GM19025 (cell line): ENCODE data around the gene NSG2.

Experiments
- ATAC-seq: cut with Tn5 transposase; IDR thresholded peaks from one replicate; pipeline ENCODE4 v1.9.1; 2021; ENCODE audit warnings: mild to moderate bottlenecking, low read depth, moderate library complexity; ENCODE audit not compliant: unreplicated experiment

NSG2 gene

GRCh38 chr5:174058433-174059122 is 13.1 kb downstream of the NSG2 start:
- no peak for ATAC-seq

DNA sequence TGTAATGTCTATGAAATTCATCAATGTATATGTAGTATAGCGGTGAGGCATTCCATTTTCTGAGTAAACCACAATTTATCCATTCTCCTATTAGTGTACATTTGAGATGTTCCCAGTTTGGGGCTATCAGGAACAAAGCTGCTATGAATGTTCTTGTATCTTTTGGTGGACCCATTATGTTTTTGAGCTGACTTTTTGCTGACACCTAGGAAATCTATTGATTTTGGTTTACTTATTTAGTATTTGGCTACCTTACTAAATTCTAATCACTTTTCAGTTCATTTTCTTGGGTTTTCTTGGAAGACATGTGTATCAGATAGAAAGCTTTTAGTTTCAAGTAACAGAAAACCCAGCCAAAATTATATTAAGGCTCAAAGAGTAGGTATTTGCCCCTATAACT is 13.7 kb downstream of the NSG2 start:
- no peak for ATAC-seq

- ATAC-seq: no peak
These were observed 17.7 kb downstream of the NSG2 start for GRCh38 chr5:174063082-174063756.

GRCh38 chr5:174064171-174064570 is 18.7 kb downstream of the NSG2 start:
- ATAC-seq: no peak

DNA sequence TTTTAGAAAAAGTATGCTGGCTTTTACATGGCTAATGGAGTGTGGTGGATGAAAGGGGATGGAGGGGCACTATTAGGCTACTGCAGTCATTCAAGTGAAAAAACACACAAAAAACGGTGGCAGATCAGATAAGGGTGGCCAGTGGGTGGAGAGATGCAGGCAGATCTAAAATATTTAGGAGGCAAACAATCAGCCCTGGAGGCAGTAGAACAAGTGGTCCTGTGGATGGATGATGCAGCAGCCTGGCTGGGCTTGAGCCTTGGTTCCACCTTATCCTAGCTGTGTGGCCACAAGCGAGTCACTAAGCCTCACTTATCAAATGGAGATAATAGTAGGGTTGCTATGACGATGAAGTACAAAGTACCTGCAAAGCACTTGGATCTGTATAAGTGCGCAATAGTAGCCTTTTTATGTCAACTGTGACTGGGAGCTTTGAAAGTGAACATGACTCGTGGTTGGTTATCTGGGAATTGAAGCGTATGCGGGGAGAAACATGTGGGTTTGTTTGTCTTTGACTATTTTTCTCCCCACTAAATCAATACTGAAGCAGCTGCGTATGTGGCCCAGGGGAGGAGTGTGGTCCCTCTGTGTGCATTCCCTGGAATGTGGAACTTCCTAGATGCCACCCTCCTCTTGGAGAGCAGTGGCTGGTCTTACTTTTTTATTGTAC is 20.2 kb downstream of the NSG2 start:
- ATAC-seq: no peak

DNA sequence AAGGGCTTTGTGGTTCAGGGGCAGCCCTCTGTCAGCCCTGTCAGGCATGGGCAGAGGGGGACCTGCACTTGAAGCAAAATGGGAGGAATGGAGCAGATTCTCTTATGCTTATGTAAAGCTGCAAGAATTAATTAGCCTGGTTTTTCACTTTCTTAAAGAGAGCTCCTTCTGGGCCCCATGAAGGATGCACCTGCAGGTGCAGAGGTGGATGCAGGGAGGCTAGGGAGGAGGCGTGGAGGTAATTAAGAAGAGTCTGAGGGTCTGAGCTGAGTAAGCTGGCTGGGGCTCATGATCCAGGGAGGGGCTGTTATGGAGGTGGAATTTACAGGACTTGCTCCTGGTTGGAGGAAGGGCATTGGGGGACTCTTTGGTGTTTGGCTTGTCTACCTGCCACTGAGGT is 22.0 kb downstream of the NSG2 start:
- no peak for ATAC-seq

GRCh38 chr5:174071484-174071883 is 26.0 kb downstream of the NSG2 start:
- ATAC-seq: no peak

- no peak for ATAC-seq
These were observed 27.7 kb downstream of the NSG2 start for GRCh38 chr5:174073122-174073660.

DNA sequence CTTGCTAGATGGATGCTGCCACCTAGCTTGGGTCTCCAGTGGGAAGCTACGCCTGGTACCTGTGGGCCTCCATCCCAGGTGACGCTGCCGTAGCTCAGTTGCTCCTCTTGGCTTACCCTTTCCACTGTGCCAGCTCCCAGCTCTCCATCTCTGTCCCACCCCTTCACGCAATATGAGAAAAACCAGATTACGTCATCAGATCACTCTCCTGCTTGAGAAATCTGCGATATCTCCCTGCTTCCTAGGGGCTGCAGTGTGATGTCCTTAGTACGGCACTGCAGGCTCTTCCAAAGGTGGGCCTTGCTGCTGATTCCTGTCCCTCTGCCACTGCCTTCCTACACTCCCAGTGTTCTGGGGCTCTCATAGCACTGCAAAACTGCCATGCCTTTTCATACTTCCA is 28.9 kb downstream of the NSG2 start:
- ATAC-seq: no peak

- no peak for ATAC-seq
These were observed 32.9 kb downstream of the NSG2 start for GRCh38 chr5:174078416-174078815.

- no peak for ATAC-seq
These were observed 36.8 kb downstream of the NSG2 start for GRCh38 chr5:174082286-174082685.

DNA sequence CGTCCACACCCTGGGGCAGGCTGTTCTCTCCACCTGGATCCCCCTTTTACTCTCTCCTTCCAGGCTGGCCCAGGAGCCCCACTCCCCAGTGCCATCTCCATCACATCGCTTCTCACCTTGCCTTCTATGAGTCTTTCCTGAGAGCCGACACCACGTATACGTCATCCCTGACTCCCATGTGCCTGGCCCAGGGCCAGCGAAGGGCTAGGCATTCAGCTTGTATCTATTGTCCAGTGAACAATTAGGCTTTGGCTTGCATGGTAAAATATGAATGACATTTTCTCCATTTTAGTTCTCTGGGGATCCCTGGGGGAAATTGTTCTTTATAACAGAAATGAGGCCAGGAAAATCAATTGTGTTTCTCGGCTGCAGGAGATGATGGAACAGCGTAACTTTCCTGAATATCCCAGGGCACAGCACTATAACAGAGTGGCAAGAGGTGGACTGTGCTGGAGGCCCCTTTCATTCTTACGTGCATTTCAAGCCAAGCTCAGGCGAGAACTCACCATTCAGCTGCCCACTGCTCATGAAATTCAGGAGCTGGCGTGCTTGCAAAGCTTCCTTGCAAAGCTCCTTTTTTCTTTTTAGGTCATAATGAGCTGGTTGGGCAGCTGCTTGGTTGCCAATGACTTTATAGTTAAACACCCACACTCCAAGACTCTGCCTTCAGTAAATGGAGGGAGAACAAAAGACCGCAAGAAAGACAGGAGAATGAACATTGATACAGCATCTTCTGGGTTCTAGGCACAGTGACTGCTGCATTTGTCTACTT is 37.7 kb downstream of the NSG2 start:
- ATAC-seq: no peak

- ATAC-seq: no peak
These were observed 39.2 kb downstream of the NSG2 start for GRCh38 chr5:174084691-174085154.

DNA sequence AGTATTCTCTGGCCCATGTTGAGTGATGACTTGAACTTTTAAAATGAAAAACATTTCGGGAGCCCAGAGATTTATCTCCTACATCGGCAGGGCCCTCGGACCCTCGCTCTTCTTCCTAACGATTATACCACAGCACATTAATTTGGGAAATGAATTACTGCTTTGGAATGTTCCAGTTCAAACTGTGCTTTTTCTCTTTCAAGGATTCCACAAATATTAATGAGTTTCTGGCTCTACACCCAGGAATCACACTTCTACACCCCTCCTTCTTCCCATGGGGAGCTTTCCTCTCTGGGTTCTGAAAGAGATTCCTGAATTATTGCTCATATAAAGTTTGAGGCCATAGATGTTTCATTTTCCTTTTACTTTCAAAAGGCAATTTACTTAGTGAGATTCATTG is 41.2 kb downstream of the NSG2 start:
- ATAC-seq: no peak

DNA sequence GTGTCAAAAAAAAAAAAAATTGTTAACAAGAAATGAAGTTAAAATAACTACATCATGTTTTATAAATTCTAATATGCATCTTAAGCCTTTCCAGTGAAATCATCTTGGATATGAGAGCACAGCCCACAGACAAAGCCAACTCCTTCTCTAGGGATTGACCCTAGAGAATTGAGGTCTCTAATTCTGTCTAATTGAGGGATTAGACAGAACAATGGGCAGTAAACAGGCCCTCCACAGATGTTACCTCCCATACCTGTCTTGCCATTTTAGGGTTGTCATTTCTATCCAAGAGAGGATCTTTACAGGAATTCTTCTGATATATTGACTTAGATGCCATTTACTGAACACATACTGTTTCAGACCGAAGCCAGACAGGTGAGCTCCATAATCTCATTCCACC is 42.3 kb downstream of the NSG2 start:
- ATAC-seq: no peak

DNA sequence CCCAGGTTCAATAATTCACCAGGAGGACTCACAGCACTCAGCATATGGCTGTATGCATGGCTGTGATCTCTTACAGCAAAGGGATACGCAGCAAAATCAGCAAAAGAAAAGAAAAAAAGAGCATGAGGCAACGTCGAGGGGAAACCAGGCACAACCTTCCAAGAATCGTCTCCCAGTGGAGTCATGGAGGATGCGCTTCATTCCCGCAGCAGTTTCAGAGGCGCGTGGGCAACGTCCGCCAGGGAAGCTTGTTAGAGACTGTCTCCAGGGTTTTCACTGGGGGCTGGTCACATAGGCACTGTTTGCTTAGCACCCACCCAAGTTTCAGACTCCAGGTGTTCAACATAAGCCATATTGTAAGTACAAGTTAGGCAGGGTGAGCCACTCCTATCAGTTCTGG is 44.6 kb downstream of the NSG2 start:
- ATAC-seq: no peak

- no peak for ATAC-seq
These were observed 47.6 kb downstream of the NSG2 start for GRCh38 chr5:174093123-174093522.

- ATAC-seq: peak; percentile 41
These were observed 49.5 kb downstream of the NSG2 start for GRCh38 chr5:174094857-174095606.

DNA sequence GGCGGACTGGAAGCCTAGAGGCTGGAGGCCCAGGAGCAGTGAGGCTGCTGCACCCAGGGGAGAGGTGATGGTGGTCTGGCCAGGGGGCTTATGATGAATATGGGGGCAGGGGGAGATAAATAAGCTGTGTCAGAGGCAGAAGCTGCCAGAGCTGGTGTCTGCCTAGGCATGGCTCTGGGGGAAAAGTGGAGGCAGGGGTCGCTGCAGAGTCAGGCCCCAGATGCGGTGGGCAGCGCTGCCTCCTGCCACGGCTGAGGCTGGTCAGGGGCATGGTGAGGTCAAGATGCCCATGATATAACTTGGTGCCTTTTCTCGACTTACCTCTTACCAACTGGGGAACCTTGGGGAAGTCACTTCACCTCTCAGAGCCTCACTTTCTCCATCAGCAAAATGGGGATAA is 51.1 kb downstream of the NSG2 start:
- ATAC-seq: no peak
